MCF 10A (cell line): ENCODE data around the gene ZNF286A. TPM values are rescaled to one million over a fixed set of nuclear protein-coding genes. Genes with fewer than 3 reads are reported as not detected.
"Not testable (repeated sequence)": the region's sequence is repeated elsewhere in the genome, so short reads cannot be mapped to it uniquely, and the experiment has no call there.

Source experiments
- BruUV-seq: library from RNA; stranded (reverse); fragments of 400-500 nt; replicated peaks from 2 replicates; lab custom pipeline; 2021; lab: Mats Ljungman, UMichigan
- CTCF ChIA-PET: fragments of 300-600 bp; sonication (Branson Sonifier 250); formaldehyde crosslinking; extraction: SDS; loops from one replicate; lab custom pipeline; 2021; ENCODE audit warnings: antibody characterized with exemption, inconsistent platforms; lab: Yijun Ruan, JAX
- POLR2A ChIA-PET: fragments of 300-600, 350-650 bp; sonication (Branson Sonifier 250); formaldehyde crosslinking; extraction: SDS; loops from one replicate; lab custom pipeline; 2020; ENCODE audit warnings: antibody characterized with exemption, inconsistent platforms; lab: Yijun Ruan, JAX
- DNase-seq: peaks from one replicate; pipeline ENCODE4 v3.0.0-alpha.2; 2018; ENCODE audit not compliant: unreplicated experiment
- H3K27ac Mint-ChIP-seq: one replicate; pipeline ENCODE4 v1.8.0; 2022; ENCODE audit warnings: mild to moderate bottlenecking, low read depth, mixed read lengths; ENCODE audit not compliant: unreplicated experiment
- H3K27me3 Mint-ChIP-seq: one replicate; pipeline ENCODE4 v1.8.0; 2022; ENCODE audit warnings: mixed read lengths; ENCODE audit not compliant: insufficient read depth, unreplicated experiment
- H3K36me3 Mint-ChIP-seq: one replicate; pipeline ENCODE4 v1.8.0; 2022; ENCODE audit warnings: mild to moderate bottlenecking, moderate library complexity, mixed read lengths; ENCODE audit not compliant: insufficient read depth, unreplicated experiment
- H3K4me1 Mint-ChIP-seq: one replicate; pipeline ENCODE4 v1.8.0; 2022; ENCODE audit warnings: mixed read lengths; ENCODE audit not compliant: insufficient read depth, unreplicated experiment
- H3K4me3 Mint-ChIP-seq: one replicate; pipeline ENCODE4 v1.8.0; 2022; ENCODE audit warnings: mild to moderate bottlenecking, moderate library complexity, mixed read lengths; ENCODE audit not compliant: unreplicated experiment
- H3K9me3 Mint-ChIP-seq: one replicate; pipeline ENCODE4 v1.8.0; 2022; ENCODE audit warnings: mixed read lengths; ENCODE audit not compliant: unreplicated experiment
- intact Hi-C: fragments of 100-400 bp; cut with micrococcal nuclease; formaldehyde crosslinking; loops from 2 replicates; pipeline ENCODE4 v1.14.1; 2022
- total RNA-seq: library from RNA; stranded (reverse); gene quantifications from 2 replicates; pipeline ENCODE4 v1.2.3, GENCODE V29; 2022
- TF ChIP-seq, protein P1 (sequence below): fragments of 200-600 bp; IDR thresholded peaks from one replicate; pipeline ENCODE4 v1.8.0; 2022; ENCODE audit warnings: antibody characterized with exemption, mild to moderate bottlenecking; ENCODE audit not compliant: unreplicated experiment

ZNF286A gene
- total RNA-seq, 1 experiment from 2014 or later: 25.7 TPM

DNA sequence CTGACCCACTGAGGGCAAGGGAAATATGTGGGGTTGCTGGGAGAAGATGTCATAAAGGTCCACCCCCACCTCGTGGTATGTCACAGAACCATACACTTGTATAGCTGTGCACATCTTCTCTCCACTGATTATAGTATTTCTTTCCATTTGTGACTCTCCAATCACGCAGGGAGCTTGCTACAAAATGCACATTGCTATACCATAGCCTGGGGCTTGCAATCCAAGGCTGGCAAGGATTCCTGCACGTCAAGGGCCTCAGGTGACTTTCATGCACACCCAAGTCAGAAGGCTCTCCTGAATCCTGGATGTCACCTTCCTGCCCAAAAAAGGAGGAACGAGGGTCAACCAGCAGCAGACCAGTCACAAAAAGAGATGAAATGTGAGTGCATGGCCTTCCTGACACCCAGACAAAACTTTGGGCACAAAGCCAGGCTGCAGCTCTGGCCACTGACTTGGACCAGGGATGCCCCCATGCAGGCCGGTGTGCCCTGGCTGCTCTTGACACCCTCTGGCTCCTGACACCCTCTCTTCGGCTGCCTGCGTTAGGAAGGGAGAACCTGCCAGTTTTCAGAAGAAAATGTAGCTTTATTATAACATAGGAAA lies 44.6 kb downstream of the ZNF286A start:
- Mint-ChIP-seq H3K9me3 (no peaks in the 10 kb centered on the region), H3K4me1 (no peaks in the 10 kb centered on the region), H3K27ac (no peak overlapping the region), H3K4me3 (no peak overlapping the region), H3K27me3 (peaks cover 14% of the 10 kb centered on the region), H3K36me3 (no peaks in the 10 kb centered on the region)
- DNase-seq: no peak
- intact Hi-C loops: no loop called here
- POLR2A ChIA-PET: no interaction called here
- TF ChIP-seq, protein P1, sequence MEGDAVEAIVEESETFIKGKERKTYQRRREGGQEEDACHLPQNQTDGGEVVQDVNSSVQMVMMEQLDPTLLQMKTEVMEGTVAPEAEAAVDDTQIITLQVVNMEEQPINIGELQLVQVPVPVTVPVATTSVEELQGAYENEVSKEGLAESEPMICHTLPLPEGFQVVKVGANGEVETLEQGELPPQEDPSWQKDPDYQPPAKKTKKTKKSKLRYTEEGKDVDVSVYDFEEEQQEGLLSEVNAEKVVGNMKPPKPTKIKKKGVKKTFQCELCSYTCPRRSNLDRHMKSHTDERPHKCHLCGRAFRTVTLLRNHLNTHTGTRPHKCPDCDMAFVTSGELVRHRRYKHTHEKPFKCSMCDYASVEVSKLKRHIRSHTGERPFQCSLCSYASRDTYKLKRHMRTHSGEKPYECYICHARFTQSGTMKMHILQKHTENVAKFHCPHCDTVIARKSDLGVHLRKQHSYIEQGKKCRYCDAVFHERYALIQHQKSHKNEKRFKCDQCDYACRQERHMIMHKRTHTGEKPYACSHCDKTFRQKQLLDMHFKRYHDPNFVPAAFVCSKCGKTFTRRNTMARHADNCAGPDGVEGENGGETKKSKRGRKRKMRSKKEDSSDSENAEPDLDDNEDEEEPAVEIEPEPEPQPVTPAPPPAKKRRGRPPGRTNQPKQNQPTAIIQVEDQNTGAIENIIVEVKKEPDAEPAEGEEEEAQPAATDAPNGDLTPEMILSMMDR: no peak
- no TSS peak for BruUV-seq
- CTCF ChIA-PET: no interaction called here

DNA sequence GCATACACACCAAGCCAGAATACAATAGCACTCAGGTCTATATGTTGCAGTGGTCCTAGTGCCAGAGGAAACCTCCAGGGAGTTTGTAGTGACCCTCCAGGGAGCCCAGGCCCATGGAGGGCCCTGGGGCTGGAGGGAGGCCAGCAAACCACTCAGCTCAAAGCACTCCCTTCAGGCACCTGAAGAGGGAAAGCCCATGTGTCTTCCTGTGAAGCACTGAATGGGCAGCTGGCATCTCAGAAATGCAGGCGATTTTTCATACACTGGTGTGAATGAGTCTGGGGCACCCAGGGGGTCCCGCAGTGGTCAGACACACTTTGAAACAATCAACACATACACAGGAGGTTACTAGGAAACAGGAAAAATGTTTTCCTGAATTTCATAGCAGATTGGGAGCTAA lies 45.3 kb downstream of the ZNF286A start:
- TF ChIP-seq, protein P1: no peak
- ChIA-PET CTCF (no interaction called here), POLR2A (no interaction called here)
- H3K27me3 Mint-ChIP-seq: peaks cover 14% of the 10 kb centered on the region
- H3K36me3 Mint-ChIP-seq: no peaks in the 10 kb centered on the region
- no peak overlapping the region for H3K27ac Mint-ChIP-seq
- no peaks in the 10 kb centered on the region for H3K4me1 Mint-ChIP-seq
- DNase-seq: no peak
- intact Hi-C loops: no loop called here
- no peak overlapping the region for H3K4me3 Mint-ChIP-seq
- no peaks in the 10 kb centered on the region for H3K9me3 Mint-ChIP-seq
- no TSS peak for BruUV-seq

DNA sequence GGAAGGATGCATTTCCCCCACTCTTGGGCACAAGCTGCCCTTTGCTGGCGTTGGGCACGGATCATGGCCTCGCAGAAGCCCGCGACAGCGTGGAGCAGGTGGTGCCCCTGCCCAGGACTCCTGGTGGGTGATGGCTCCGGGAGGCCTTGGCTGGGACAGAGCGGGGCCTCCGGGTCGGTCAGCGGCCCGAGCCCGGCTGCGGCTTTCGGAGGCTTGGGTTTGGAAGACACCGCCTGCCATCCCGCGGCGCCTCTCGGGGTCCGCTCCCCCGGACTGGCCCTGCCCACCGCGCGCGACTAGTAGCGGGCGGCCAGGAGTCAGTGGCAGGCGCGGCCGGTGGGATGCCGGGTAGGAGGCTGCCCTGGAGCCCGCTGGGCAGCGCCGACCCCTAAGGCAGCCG lies 49.9 kb downstream of the ZNF286A start:
- CTCF ChIA-PET, H3K4me3 Mint-ChIP-seq, H3K27ac Mint-ChIP-seq, BruUV-seq, DNase-seq, POLR2A ChIA-PET, H3K9me3 Mint-ChIP-seq, intact Hi-C loops, H3K36me3 Mint-ChIP-seq, H3K4me1 Mint-ChIP-seq: not testable (repeated sequence)
- peaks cover 14% of the 10 kb centered on the region for H3K27me3 Mint-ChIP-seq

GRCh38 chr17:15768865-15769533 lies 69.4 kb downstream of the ZNF286A start:
- H3K4me3 Mint-ChIP-seq, H3K36me3 Mint-ChIP-seq, H3K27me3 Mint-ChIP-seq, POLR2A ChIA-PET, DNase-seq, intact Hi-C loops, CTCF ChIA-PET, H3K4me1 Mint-ChIP-seq, BruUV-seq, H3K27ac Mint-ChIP-seq, H3K9me3 Mint-ChIP-seq: not testable (repeated sequence)

Other genes starting within 250 kb of the ZNF286A start
- 11.3 and 19.6 TPM in 2 replicates for gene CDRT4, start 232.1 kb upstream of the ZNF286A start, total RNA-seq
- gene TVP23C, start 136.3 kb upstream of the ZNF286A start, total RNA-seq: 26.7 and 39.8 TPM in 2 replicates
- 3.4 and 5.3 TPM in 2 replicates for gene FBXW10B, start 80.0 kb upstream of the ZNF286A start, total RNA-seq
- 37.6 and 42.5 TPM in 2 replicates for gene TRIM16, start 15.4 kb upstream of the ZNF286A start, total RNA-seq
- gene TBC1D26, start 32.5 kb downstream of the ZNF286A start, total RNA-seq: not detected in 2 replicates
- 21.7 and 26.0 TPM in 2 replicates for gene ADORA2B, start 245.4 kb downstream of the ZNF286A start, total RNA-seq